GM18867 (cell line): ENCODE data around the gene CENPX.

Experiments
- ATAC-seq: cut with Tn5 transposase; IDR thresholded peaks from one replicate; pipeline ENCODE4 v1.9.1; 2021; ENCODE audit warnings: mild to moderate bottlenecking, moderate library complexity; ENCODE audit not compliant: unreplicated experiment

CENPX gene

GRCh38 chr17:82055023-82055964 is 32.6 kb upstream of the CENPX start:
- no peak for ATAC-seq

GRCh38 chr17:82054351-82055022 is 31.8 kb upstream of the CENPX start:
- ATAC-seq = no peak

- ATAC-seq = no peak
These were observed 31.0 kb upstream of the CENPX start for GRCh38 chr17:82053556-82054263.

GRCh38 chr17:82053130-82053529 is 30.5 kb upstream of the CENPX start:
- no peak for ATAC-seq

- no peak for ATAC-seq
These were observed 30.0 kb upstream of the CENPX start for GRCh38 chr17:82052638-82053059.

- ATAC-seq = peak; percentile 50
These were observed 29.3 kb upstream of the CENPX start, which contains the start of the genes GPS1 and RFNG for GRCh38 chr17:82051776-82052637. GPS1 (plus strand) TSS chr17:82051898; CDS start chr17:82051932, 34 bp downstream. RFNG (minus strand) TSS chr17:82051811; CDS start chr17:82051766, 45 bp downstream.

GRCh38 chr17:82050761-82051641 is 28.3 kb upstream of the CENPX start:
- no peak for ATAC-seq

GRCh38 chr17:82050152-82050760 is 27.6 kb upstream of the CENPX start:
- ATAC-seq = no peak

GRCh38 chr17:82049521-82049971 is 26.9 kb upstream of the CENPX start:
- ATAC-seq = no peak

- ATAC-seq = no peak
These were observed 26.4 kb upstream of the CENPX start for GRCh38 chr17:82049106-82049505.

GRCh38 chr17:82048571-82048971 is 25.9 kb upstream of the CENPX start:
- no peak for ATAC-seq

- ATAC-seq = no peak
These were observed 25.4 kb upstream of the CENPX start for GRCh38 chr17:82047914-82048570.

GRCh38 chr17:82047379-82047778 is 24.7 kb upstream of the CENPX start:
- no peak for ATAC-seq

GRCh38 chr17:82046903-82047302 is 24.2 kb upstream of the CENPX start:
- no peak for ATAC-seq

GRCh38 chr17:82045936-82046484 is 23.3 kb upstream of the CENPX start:
- ATAC-seq = no peak

- no peak for ATAC-seq
These were observed 20.8 kb upstream of the CENPX start for GRCh38 chr17:82043507-82043906.

GRCh38 chr17:82042649-82043048 is 20.0 kb upstream of the CENPX start:
- no peak for ATAC-seq
